ENCODE results near the gene ART4. TPM values are rescaled to one million over a fixed set of nuclear protein-coding genes. Genes with fewer than 3 reads are reported as not detected.

ART4 gene
- total RNA-seq, 1 experiment from 2014 or later: not detected

DNA sequence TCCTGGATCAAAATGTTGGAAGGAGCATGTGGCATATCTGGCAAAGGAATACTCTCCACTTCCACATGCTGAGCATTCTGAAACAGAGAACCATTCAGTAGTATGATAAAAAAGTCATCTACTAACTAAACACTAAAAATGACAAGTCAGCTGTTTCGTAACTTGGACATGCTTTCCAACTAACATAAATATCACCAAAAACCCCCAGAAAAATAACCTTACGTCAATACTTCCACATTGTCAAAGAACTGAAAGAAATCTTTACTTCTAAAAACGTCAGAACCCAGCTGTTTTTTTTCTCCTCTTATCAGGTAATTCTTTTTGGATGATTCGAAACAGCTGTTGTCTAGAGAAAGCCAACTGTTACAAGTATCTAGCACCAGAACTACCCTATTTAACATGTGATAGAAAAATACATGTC lies 48.3 kb downstream of the ART4 start:
- Histone ChIP-seq H3K27ac (ENCODE audit: low read length) (no peak overlapping the region), H3K9me3 (ENCODE audit: control insufficient read depth, insufficient read depth, low read depth, low read length) (no peaks in the 10 kb centered on the region), H3K27me3 (ENCODE audit: control insufficient read depth, insufficient read depth, low read length) (no peaks in the 10 kb centered on the region), H3K36me3 (ENCODE audit: control insufficient read depth, insufficient read depth, low read length) (peaks cover 31% of the 10 kb centered on the region), H3K4me3 (ENCODE audit: low read depth in 2 of 2, low read length in 2 of 2) (no peak overlapping the region), H3K4me1 (ENCODE audit: control insufficient read depth, insufficient read depth, low read length) (no peaks in the 10 kb centered on the region)
- DNase-seq (ENCODE audit: low read depth, low spot score) (no peak), ATAC-seq (no peak)
- CTCF ChIA-PET: no interaction called here
- in situ Hi-C loops (cut with HindIII; ENCODE audit: low pct_unique_long_range_greater_than_20kb, low sequenced_read_pairs) (no loop called here), intact Hi-C loops (cut with micrococcal nuclease; ENCODE audit: unreplicated experiment) (no loop called here)
- no TSS peak for BruUV-seq (replicated peaks)
- POLR2A ChIA-PET: interaction anchor here (0.5 kb wide), 1 partner anchor 16 kb away, joined by 3 read pairs; no protein-coding TSS in a partner anchor
- TF ChIP-seq, protein P1, sequence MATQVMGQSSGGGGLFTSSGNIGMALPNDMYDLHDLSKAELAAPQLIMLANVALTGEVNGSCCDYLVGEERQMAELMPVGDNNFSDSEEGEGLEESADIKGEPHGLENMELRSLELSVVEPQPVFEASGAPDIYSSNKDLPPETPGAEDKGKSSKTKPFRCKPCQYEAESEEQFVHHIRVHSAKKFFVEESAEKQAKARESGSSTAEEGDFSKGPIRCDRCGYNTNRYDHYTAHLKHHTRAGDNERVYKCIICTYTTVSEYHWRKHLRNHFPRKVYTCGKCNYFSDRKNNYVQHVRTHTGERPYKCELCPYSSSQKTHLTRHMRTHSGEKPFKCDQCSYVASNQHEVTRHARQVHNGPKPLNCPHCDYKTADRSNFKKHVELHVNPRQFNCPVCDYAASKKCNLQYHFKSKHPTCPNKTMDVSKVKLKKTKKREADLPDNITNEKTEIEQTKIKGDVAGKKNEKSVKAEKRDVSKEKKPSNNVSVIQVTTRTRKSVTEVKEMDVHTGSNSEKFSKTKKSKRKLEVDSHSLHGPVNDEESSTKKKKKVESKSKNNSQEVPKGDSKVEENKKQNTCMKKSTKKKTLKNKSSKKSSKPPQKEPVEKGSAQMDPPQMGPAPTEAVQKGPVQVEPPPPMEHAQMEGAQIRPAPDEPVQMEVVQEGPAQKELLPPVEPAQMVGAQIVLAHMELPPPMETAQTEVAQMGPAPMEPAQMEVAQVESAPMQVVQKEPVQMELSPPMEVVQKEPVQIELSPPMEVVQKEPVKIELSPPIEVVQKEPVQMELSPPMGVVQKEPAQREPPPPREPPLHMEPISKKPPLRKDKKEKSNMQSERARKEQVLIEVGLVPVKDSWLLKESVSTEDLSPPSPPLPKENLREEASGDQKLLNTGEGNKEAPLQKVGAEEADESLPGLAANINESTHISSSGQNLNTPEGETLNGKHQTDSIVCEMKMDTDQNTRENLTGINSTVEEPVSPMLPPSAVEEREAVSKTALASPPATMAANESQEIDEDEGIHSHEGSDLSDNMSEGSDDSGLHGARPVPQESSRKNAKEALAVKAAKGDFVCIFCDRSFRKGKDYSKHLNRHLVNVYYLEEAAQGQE (IDR thresholded peaks at IDR 0.05; ENCODE audit: insufficient read depth in 1 of 2, low read depth in 2 of 2, low read length in 1 of 2): no peak

- in situ Hi-C loops (cut with HindIII; ENCODE audit: low pct_unique_long_range_greater_than_20kb, low sequenced_read_pairs) (no loop called here), intact Hi-C loops (cut with micrococcal nuclease; ENCODE audit: unreplicated experiment) (no loop called here)
- Histone ChIP-seq H3K4me3 (ENCODE audit: low read depth in 2 of 2, low read length in 2 of 2) (no peak overlapping the region), H3K4me1 (ENCODE audit: control insufficient read depth, insufficient read depth, low read length) (no peaks in the 10 kb centered on the region), H3K27ac (ENCODE audit: low read length) (no peak overlapping the region), H3K36me3 (ENCODE audit: control insufficient read depth, insufficient read depth, low read length) (peaks cover 12% of the 10 kb centered on the region), H3K27me3 (ENCODE audit: control insufficient read depth, insufficient read depth, low read length) (no peaks in the 10 kb centered on the region), H3K9me3 (ENCODE audit: control insufficient read depth, insufficient read depth, low read depth, low read length) (no peaks in the 10 kb centered on the region)
- BruUV-seq (replicated peaks): no TSS peak
- CTCF ChIA-PET: no interaction called here
- POLR2A ChIA-PET: no interaction called here
- ATAC-seq: no peak
- TF ChIP-seq POLR2AphosphoS5 (IDR thresholded peaks at IDR 0.05; ENCODE audit: low read depth, low read length): no peak
- TF ChIP-seq TCF7L2 (IDR thresholded peaks at IDR 0.05; ENCODE audit: low read depth, low read length): no peak
- TF ChIP-seq, protein P1 (IDR thresholded peaks at IDR 0.05; ENCODE audit: insufficient read depth in 1 of 2, low read depth in 2 of 2, low read length in 1 of 2): no peak
- no peak for TF ChIP-seq SIN3A (IDR thresholded peaks at IDR 0.05; ENCODE audit: borderline replicate concordance, insufficient read depth, low read depth, low read length)
- TF ChIP-seq CTCF (IDR thresholded peaks at IDR 0.05): no peak
- DNase-seq (ENCODE audit: low read depth, low spot score): no peak
Measured at GRCh38 chr12:14785568-14785967, 57.8 kb downstream of the ART4 start.

Measured in Panc1 (cell line).